Measurements from ENCODE around the gene LEF1. TPM values are rescaled to one million over a fixed set of nuclear protein-coding genes. Genes with fewer than 3 reads are reported as not detected.
A peak's percentile ranks its signal among the peaks of the same experiment; 100 is the strongest.

The LEF1 gene
- total RNA-seq, 4 donors from 2014 or later = 0.42 to 3.6 (median 1.9) TPM

DNA sequence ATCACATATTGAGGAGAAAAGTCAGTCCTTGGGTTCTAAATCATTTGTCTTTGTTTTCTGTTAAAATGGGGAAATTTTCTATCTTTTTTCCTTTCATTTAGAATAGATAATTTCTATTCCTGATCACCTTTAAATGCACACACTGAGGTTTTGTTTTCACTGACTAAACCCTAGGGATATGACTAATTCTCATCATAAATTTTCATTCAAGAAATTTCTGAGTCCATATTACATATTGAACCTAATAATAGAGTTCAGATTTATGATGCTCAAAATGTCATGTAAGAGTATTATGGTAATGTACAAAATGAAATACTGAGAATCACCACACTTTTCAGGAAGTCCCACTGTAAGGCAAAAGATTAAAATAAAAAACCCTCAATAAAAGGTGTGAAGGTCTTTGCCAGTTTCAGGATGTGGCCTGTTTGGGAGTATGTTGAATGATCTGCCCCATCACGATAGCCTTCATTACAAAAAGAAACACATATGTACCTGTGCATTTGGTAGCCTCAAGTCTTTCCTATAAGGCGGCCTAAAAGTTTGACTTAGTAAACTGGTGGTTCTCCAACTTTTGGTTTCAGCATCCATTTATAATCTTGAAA lies 49.4 kb downstream of the LEF1 start:
- no peaks in the 10 kb centered on the region for H3K9me3 ChIP-seq
- no peaks in the 10 kb centered on the region for H3K4me1 ChIP-seq
- H3K27me3 ChIP-seq = no peaks in the 10 kb centered on the region
- TF ChIP-seq EP300 (IDR thresholded peaks at IDR 0.05) (no peak), POLR2AphosphoS5 (IDR thresholded peaks at IDR 0.05) (no peak), POLR2A (IDR thresholded peaks at IDR 0.05; ENCODE audit: low read depth) (no peak)
- TF ChIP-seq, protein P1, sequence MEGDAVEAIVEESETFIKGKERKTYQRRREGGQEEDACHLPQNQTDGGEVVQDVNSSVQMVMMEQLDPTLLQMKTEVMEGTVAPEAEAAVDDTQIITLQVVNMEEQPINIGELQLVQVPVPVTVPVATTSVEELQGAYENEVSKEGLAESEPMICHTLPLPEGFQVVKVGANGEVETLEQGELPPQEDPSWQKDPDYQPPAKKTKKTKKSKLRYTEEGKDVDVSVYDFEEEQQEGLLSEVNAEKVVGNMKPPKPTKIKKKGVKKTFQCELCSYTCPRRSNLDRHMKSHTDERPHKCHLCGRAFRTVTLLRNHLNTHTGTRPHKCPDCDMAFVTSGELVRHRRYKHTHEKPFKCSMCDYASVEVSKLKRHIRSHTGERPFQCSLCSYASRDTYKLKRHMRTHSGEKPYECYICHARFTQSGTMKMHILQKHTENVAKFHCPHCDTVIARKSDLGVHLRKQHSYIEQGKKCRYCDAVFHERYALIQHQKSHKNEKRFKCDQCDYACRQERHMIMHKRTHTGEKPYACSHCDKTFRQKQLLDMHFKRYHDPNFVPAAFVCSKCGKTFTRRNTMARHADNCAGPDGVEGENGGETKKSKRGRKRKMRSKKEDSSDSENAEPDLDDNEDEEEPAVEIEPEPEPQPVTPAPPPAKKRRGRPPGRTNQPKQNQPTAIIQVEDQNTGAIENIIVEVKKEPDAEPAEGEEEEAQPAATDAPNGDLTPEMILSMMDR (IDR thresholded peaks at IDR 0.05) = no peak
- no peak overlapping the region for H3K4me3 ChIP-seq
- 88% methylated on average over 2 of the region's 2 CpGs for WGBS
- H3K36me3 ChIP-seq = no peaks in the 10 kb centered on the region
- intact Hi-C loops (cut with DNase I) = no loop called here
- DNase-seq (ENCODE audit: extremely low spot score) = no peak
- no peak overlapping the region for H3K27ac ChIP-seq (replicated peaks in 1 of 4)

GRCh38 chr4:108118505-108118904 lies 50.2 kb downstream of the LEF1 start:
- no peak overlapping the region for H3K4me3 ChIP-seq
- TF ChIP-seq, protein P1 (IDR thresholded peaks at IDR 0.05) = no peak
- TF ChIP-seq POLR2AphosphoS5 (IDR thresholded peaks at IDR 0.05) (no peak), EP300 (IDR thresholded peaks at IDR 0.05) (no peak), POLR2A (IDR thresholded peaks at IDR 0.05; ENCODE audit: low read depth) (no peak)
- H3K27me3 ChIP-seq = no peaks in the 10 kb centered on the region
- no peaks in the 10 kb centered on the region for H3K9me3 ChIP-seq
- no peak overlapping the region for H3K27ac ChIP-seq (replicated peaks in 1 of 4)
- intact Hi-C loops (cut with DNase I) = no loop called here
- DNase-seq (ENCODE audit: extremely low spot score) = no peak
- WGBS = 67% methylated on average over 3 of the region's 3 CpGs
- no peaks in the 10 kb centered on the region for H3K4me1 ChIP-seq
- H3K36me3 ChIP-seq = no peaks in the 10 kb centered on the region

- H3K4me3 ChIP-seq = no peak overlapping the region
- H3K27me3 ChIP-seq = no peaks in the 10 kb centered on the region
- WGBS = 61% methylated on average over 7 of the region's 7 CpGs
- peak; percentile 37 for DNase-seq (ENCODE audit: extremely low spot score)
- no peaks in the 10 kb centered on the region for H3K9me3 ChIP-seq
- TF ChIP-seq EP300 (IDR thresholded peaks at IDR 0.05) (no peak), POLR2AphosphoS5 (IDR thresholded peaks at IDR 0.05) (no peak), POLR2A (IDR thresholded peaks at IDR 0.05; ENCODE audit: low read depth) (no peak)
- TF ChIP-seq, protein P1 (IDR thresholded peaks at IDR 0.05) = no peak
- no peaks in the 10 kb centered on the region for H3K4me1 ChIP-seq
- H3K27ac ChIP-seq (replicated peaks in 1 of 4) = no peak overlapping the region
- intact Hi-C loops (cut with DNase I) = no loop called here
- no peaks in the 10 kb centered on the region for H3K36me3 ChIP-seq
Observed at GRCh38 chr4:108117418-108118182, 51.1 kb downstream of the LEF1 start.

DNA sequence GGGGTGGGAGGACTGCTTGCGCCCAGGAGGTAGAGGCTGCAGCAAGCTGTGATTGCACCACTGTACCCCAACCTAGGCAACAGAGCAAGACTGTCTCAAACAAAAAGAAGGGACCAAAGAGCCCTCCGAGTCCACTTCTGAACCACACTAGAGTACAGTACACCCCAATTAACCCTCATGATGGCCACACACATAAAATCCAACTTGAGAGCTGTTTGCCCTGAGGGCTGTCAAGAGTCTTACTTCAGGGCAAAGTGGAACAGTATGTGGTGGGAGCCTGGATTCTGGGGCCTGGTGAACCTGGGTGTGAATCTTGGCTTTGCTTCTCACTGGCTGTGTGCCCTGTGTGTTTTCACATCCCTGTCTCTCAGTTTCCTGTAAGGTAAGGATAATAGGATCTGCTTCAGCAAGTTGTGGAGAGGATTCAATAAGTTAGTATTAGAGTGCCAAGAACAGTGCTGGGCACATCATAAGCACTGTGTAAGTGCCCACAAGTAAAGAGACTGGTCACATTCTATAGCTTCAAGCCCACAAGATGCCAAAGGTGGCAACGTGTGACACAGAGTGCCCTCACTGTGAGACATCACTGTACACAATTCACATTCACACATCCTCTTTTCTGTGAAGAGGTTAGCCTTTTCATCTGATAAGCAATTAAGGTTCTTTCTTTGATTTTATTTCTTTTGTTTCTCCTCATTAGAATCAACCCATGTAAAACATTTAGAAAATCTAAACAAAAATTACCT lies 52.1 kb downstream of the LEF1 start:
- no peak overlapping the region for H3K4me3 ChIP-seq
- no peaks in the 10 kb centered on the region for H3K27me3 ChIP-seq
- no peaks in the 10 kb centered on the region for H3K36me3 ChIP-seq
- TF ChIP-seq, protein P1 (IDR thresholded peaks at IDR 0.05) = no peak
- TF ChIP-seq POLR2AphosphoS5 (IDR thresholded peaks at IDR 0.05) (no peak), EP300 (IDR thresholded peaks at IDR 0.05) (no peak)
- no peaks in the 10 kb centered on the region for H3K9me3 ChIP-seq
- WGBS = 72% methylated on average over 3 of the region's 3 CpGs
- intact Hi-C loops (cut with DNase I) = no loop called here
- H3K4me1 ChIP-seq = no peaks in the 10 kb centered on the region
- no peak overlapping the region for H3K27ac ChIP-seq (replicated peaks in 1 of 4)
- peak; percentile 90 for DNase-seq (ENCODE audit: extremely low spot score)

All from esophagus muscularis mucosa (tissue), 4 donors.